Panc1 (cell line): ENCODE measurements around the gene COL5A2. TPM values are rescaled to one million over a fixed set of nuclear protein-coding genes. Genes with fewer than 3 reads are reported as not detected.
A peak's percentile ranks its signal among the peaks of the same experiment; 100 is the strongest.

ENCODE experiments used
- ATAC-seq: fragments of 200-7000 bp; cut with Tn5 transposase; 2 replicates; pipeline ENCODE4 v1.9.1; 2020; ENCODE audit warnings: mild to moderate bottlenecking, moderate library complexity
- BruUV-seq: library from RNA; stranded (reverse); fragments of 400-500 nt; replicated peaks from 2 replicates; lab custom pipeline; 2021; lab: Mats Ljungman, UMichigan
- CTCF ChIA-PET: fragments of 300-600 bp; sonication (Branson Sonifier 250); formaldehyde crosslinking; loops from one replicate; lab custom pipeline; 2022; ENCODE audit warnings: antibody characterized with exemption; lab: Charles Lee
- POLR2A ChIA-PET: fragments of 300-600 bp; sonication (Branson Sonifier 250); formaldehyde crosslinking; loops from one replicate; lab custom pipeline; 2022; ENCODE audit warnings: antibody characterized with exemption; lab: Charles Lee
- DNase-seq: peaks from one replicate; pipeline ENCODE4 v3.0.0-alpha.2; 2010; ENCODE audit warnings: low read depth, low spot score
- H3K27ac ChIP-seq: 2 replicates; pipeline ENCODE4 v1.5.1; 2011; ENCODE audit warnings: mild to moderate bottlenecking, low read length, inconsistent platforms
- H3K27me3 ChIP-seq: fragments of 200-500 bp; sonication (Bioruptor generic); 2 replicates; pipeline ENCODE4 v1.6.0; 2014; ENCODE audit warnings: low read length, inconsistent platforms; ENCODE audit not compliant: control insufficient read depth, insufficient read depth
- H3K36me3 ChIP-seq: fragments of 200-500 bp; sonication (Bioruptor generic); 2 replicates; pipeline ENCODE4 v1.5.1; 2014; ENCODE audit warnings: inconsistent platforms, mild to moderate bottlenecking, low read length, moderate library complexity; ENCODE audit not compliant: control insufficient read depth, insufficient read depth
- H3K4me1 ChIP-seq: 2 replicates; pipeline ENCODE4 v1.5.1; 2011; ENCODE audit warnings: inconsistent platforms, mild to moderate bottlenecking, low read length, moderate library complexity; ENCODE audit not compliant: control insufficient read depth, insufficient read depth
- H3K4me3 ChIP-seq, 2 experiments: 2 replicates each; pipeline ENCODE4 v1.5.1; 2011 to 2012; ENCODE audit warnings: low read depth in 2 of 2, low read length in 2 of 2, mild to moderate bottlenecking in 2 of 2, inconsistent platforms in 1 of 2, moderate library complexity in 1 of 2
- H3K9me3 ChIP-seq: fragments of 200-500 bp; sonication (Bioruptor generic); 2 replicates; pipeline ENCODE4 v1.5.1; 2014; ENCODE audit warnings: low read depth, mild to moderate bottlenecking, inconsistent platforms, low read length, moderate library complexity; ENCODE audit not compliant: control insufficient read depth, insufficient read depth
- CTCF ChIP-seq: fragments of 450-650 bp; IDR thresholded peaks from 2 replicates; pipeline ENCODE4 v1.5.1; 2017; ENCODE audit warnings: mild to moderate bottlenecking
- POLR2AphosphoS5 ChIP-seq: IDR thresholded peaks from 2 replicates; pipeline ENCODE4 v1.6.1; 2012; ENCODE audit warnings: mild to moderate bottlenecking, low read depth, low read length, moderate library complexity
- REST ChIP-seq, 2 experiments: IDR thresholded peaks; 2 replicates each; pipeline ENCODE4 v1.6.1; 2011 to 2012; ENCODE audit warnings: low read depth in 2 of 2, control low read depth in 1 of 2, low read length in 1 of 2, mild to moderate bottlenecking in 1 of 2, moderate library complexity in 1 of 2; ENCODE audit not compliant: insufficient read depth in 1 of 2
- SIN3A ChIP-seq: IDR thresholded peaks from 2 replicates; pipeline ENCODE4 v1.6.1; 2012; ENCODE audit warnings: low read depth, mild to moderate bottlenecking, low read length, moderate library complexity, borderline replicate concordance; ENCODE audit not compliant: insufficient read depth
- TCF7L2 ChIP-seq: IDR thresholded peaks from 2 replicates; pipeline ENCODE4 v1.6.1; 2011; ENCODE audit warnings: mild to moderate bottlenecking, low read depth, low read length, inconsistent platforms
- in situ Hi-C: cut with HindIII; loops from 2 replicates; pipeline ENCODE4 v1.10.0; 2016; ENCODE audit warnings: low sequenced_read_pairs, low pct_unique_long_range_greater_than_20kb
- intact Hi-C: fragments of 100-400 bp; cut with micrococcal nuclease; formaldehyde crosslinking; loops from one replicate; pipeline ENCODE4 v1.10.0; 2022; ENCODE audit not compliant: unreplicated experiment
- total RNA-seq: library from RNA; stranded (reverse); gene quantifications from one replicate; pipeline ENCODE4 v1.2.1, GENCODE V29; 2021; ENCODE audit not compliant: unreplicated experiment

Gene COL5A2
- total RNA-seq, 1 experiment from 2014 or later: 144 TPM

- Histone ChIP-seq H3K4me3 (no peak overlapping the region), H3K36me3 (no peaks in the 10 kb centered on the region), H3K27ac (peak overlapping the region; percentile 74; the same call in 1 of the 2 replicates), H3K27me3 (no peaks in the 10 kb centered on the region), H3K9me3 (no peaks in the 10 kb centered on the region), H3K4me1 (peaks cover 56% of the 10 kb centered on the region)
- BruUV-seq: no TSS peak
- ATAC-seq (no peak), DNase-seq (no peak)
- CTCF ChIA-PET: no interaction called here
- TF ChIP-seq TCF7L2 (no peak), POLR2AphosphoS5 (no peak), SIN3A (no peak), CTCF (no peak), REST (IDR thresholded peaks at IDR 0.05; ENCODE audit: insufficient read depth in 1 of 2, low read depth in 2 of 2, low read length in 1 of 2) (no peak)
- POLR2A ChIA-PET: no interaction called here
- in situ Hi-C loops: no loop called here
- intact Hi-C loops: no loop called here
Measured at GRCh38 chr2:189155795-189156194, 23.8 kb downstream of the COL5A2 start.

GRCh38 chr2:189153619-189154018 lies 25.9 kb downstream of the COL5A2 start:
- Histone ChIP-seq H3K4me3 (no peak overlapping the region), H3K27ac (peak overlapping the region; percentile 89), H3K27me3 (no peaks in the 10 kb centered on the region), H3K4me1 (peaks cover 58% of the 10 kb centered on the region), H3K36me3 (no peaks in the 10 kb centered on the region), H3K9me3 (no peaks in the 10 kb centered on the region)
- in situ Hi-C loops: no loop called here
- no peak for TF ChIP-seq CTCF
- BruUV-seq: no TSS peak
- POLR2A ChIA-PET: no interaction called here
- DNase-seq (no peak), ATAC-seq (no peak)
- intact Hi-C loops: no loop called here
- CTCF ChIA-PET: no interaction called here
